Limb (tissue), 2 donors: ENCODE measurements around the gene SUSD4.
"Not testable (repeated sequence)": the region's sequence is repeated elsewhere in the genome, so short reads cannot be mapped to it uniquely, and the experiment has no call there.

Source experiments
- DNase-seq, 2 donors: peaks; one replicate each; pipeline ENCODE4 v3.0.0-alpha.2; 2016; ENCODE audit errors: extremely low spot score in 2 of 2

Gene SUSD4

GRCh38 chr1:223291796-223292195 is 72.2 kb downstream of the SUSD4 start:
- no peak for DNase-seq

GRCh38 chr1:223290397-223290796 is 73.6 kb downstream of the SUSD4 start:
- no peak for DNase-seq

- DNase-seq: no peak
Observed at GRCh38 chr1:223289621-223290020, 74.4 kb downstream of the SUSD4 start.

- DNase-seq: no peak
Observed at GRCh38 chr1:223288826-223289225, 75.2 kb downstream of the SUSD4 start.

- no peak for DNase-seq
Observed at GRCh38 chr1:223285452-223285851, 78.5 kb downstream of the SUSD4 start.

- not testable (repeated sequence) for DNase-seq
Observed at GRCh38 chr1:223283697-223284096, 80.3 kb downstream of the SUSD4 start.

- not testable (repeated sequence) for DNase-seq
Observed at GRCh38 chr1:223278311-223278710, 85.7 kb downstream of the SUSD4 start.

- no peak for DNase-seq
Observed at GRCh38 chr1:223276029-223276428, 87.9 kb downstream of the SUSD4 start.

GRCh38 chr1:223273511-223273910 is 90.5 kb downstream of the SUSD4 start:
- DNase-seq: no peak

- no peak for DNase-seq
Observed at GRCh38 chr1:223271085-223271781, 92.7 kb downstream of the SUSD4 start.

- no peak for DNase-seq
Observed at GRCh38 chr1:223270155-223270554, 93.8 kb downstream of the SUSD4 start.

GRCh38 chr1:223269006-223269405 is 95.0 kb downstream of the SUSD4 start:
- no peak for DNase-seq

- no peak for DNase-seq
Observed at GRCh38 chr1:223266632-223267172, 97.3 kb downstream of the SUSD4 start.

GRCh38 chr1:223264983-223265908 is 98.7 kb downstream of the SUSD4 start:
- DNase-seq: no peak

- DNase-seq: no peak
Observed at GRCh38 chr1:223264529-223264928, 99.4 kb downstream of the SUSD4 start.

GRCh38 chr1:223261914-223262313 is 102.1 kb downstream of the SUSD4 start:
- DNase-seq: no peak

- no peak for DNase-seq
Observed at GRCh38 chr1:223260712-223261111, 103.3 kb downstream of the SUSD4 start.

- no peak for DNase-seq
Observed at GRCh38 chr1:223259462-223259861, 104.5 kb downstream of the SUSD4 start.

- DNase-seq: no peak
Observed at GRCh38 chr1:223258751-223259198, 105.2 kb downstream of the SUSD4 start.

- DNase-seq: no peak
Observed at GRCh38 chr1:223257856-223258550, 106.0 kb downstream of the SUSD4 start.

- DNase-seq: no peak
Observed at GRCh38 chr1:223256034-223256433, 107.9 kb downstream of the SUSD4 start.

- DNase-seq: no peak
Observed at GRCh38 chr1:223253916-223254315, 110.1 kb downstream of the SUSD4 start.
